GM12872 (cell line): Measurements from ENCODE around the gene RSPH3.

ENCODE experiments used
- CTCF ChIP-seq: IDR thresholded peaks from 3 replicates; pipeline ENCODE4 v1.5.1; 2011; ENCODE audit warnings: low read depth, mild to moderate bottlenecking, low read length, moderate library complexity; ENCODE audit not compliant: insufficient read depth

Gene RSPH3

GRCh38 chr6:158978757-158979156 is 21.2 kb downstream of the RSPH3 start:
- no peak for TF ChIP-seq CTCF

- TF ChIP-seq CTCF = no peak
Observed at GRCh38 chr6:158977382-158977781, 22.6 kb downstream of the RSPH3 start.

GRCh38 chr6:158972241-158973233 is 27.5 kb downstream of the RSPH3 start:
- TF ChIP-seq CTCF = peak; percentile 18; the same call in 1 of the 3 replicates

- TF ChIP-seq CTCF = no peak
Observed at GRCh38 chr6:158970640-158971275, 29.2 kb downstream of the RSPH3 start.

GRCh38 chr6:158969148-158969547 is 30.9 kb downstream of the RSPH3 start:
- TF ChIP-seq CTCF = no peak

- TF ChIP-seq CTCF = no peak
Observed at GRCh38 chr6:158963020-158963808, 36.8 kb downstream of the RSPH3 start.

- no peak for TF ChIP-seq CTCF
Observed at GRCh38 chr6:158962371-158962770, 37.6 kb downstream of the RSPH3 start.
